LoVo (cell line): ENCODE results near the gene CALCB.

Experiments used
- DNase-seq: peaks from one replicate; pipeline ENCODE4 v3.0.0-alpha.2; 2016; ENCODE audit warnings: low spot score

The CALCB gene

DNA sequence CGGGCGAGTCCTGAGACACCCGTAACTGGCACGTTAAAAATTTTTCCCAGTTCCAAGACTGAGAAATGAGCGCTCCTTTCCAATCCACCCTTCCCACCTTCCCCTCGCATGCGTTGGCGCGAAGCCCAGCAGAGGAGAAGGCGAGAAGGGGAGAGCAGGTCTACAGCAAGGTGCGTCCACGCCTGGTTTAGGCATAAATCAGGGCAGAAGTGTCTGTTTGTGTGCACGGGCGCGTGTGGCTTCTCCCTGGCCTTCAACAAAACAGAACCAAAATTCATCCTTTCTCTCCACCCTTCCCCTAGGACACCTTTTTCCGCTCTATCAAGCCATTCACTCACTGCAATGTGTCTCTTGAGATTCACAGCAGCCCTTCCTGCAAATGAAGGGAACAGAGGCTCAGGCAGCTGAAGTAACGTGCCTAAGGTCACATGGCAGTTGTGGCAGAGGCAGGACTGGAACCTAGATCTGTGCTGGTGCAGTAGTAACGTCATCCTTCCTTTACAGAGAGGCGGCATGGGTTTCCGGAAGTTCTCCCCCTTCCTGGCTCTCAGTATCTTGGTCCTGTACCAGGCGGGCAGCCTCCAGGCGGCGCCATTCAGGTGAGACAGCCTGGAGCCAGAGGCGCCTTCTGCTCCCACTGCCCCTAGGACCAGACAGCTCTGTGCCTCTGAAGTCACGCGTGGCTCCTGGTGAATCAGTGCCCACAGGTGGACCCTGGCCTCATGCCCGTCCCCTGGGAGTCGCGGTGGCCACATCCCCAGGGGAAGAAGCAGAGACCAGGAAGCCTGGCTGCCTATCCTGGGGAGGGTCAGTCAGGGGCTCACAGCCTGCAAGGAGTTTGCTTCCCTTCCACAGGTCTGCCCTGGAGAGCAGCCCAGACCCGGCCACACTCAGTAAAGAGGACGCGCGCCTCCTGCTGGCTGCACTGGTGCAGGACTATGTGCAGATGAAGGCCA lies 1.1 kb downstream of the CALCB start:
- peak; percentile 63 for DNase-seq

DNA sequence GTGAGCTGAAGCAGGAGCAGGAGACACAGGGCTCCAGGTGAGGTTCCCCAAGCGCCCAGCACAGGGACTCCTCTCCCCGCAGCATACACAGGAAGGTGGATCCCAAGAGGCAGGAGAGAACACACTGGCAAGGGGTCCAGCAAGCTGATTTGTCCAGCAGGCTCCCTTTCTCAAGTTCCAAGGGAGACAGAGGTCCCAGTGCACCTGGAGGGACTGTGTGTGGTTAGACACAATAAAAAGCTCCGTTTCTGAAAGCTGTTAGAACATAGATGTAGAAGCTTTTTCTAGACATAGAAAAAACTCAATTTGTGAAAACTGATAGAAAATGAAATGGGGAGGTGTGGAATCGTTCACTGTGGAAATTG lies 1.8 kb downstream of the CALCB start:
- DNase-seq, result no peak

DNA sequence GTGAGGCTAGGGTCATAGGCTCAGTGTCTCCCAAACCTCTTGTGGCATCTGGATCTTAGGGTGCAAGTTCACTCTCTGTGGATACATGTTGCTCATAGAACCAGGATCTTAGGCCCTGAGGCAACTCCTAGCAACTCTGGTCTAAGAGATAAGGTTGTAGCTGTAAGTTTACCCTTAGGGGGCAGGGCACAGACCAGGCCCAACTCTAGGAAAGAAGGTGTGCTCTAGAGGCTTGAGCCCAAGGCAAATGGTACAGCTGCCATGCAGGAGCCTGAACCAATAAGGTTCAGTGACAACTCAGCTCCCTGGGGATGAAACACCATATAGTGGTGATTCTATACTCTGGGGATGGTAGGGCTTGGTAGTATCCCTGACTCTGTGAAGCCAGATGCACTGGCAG lies 17.8 kb downstream of the CALCB start:
- DNase-seq, result no peak

DNA sequence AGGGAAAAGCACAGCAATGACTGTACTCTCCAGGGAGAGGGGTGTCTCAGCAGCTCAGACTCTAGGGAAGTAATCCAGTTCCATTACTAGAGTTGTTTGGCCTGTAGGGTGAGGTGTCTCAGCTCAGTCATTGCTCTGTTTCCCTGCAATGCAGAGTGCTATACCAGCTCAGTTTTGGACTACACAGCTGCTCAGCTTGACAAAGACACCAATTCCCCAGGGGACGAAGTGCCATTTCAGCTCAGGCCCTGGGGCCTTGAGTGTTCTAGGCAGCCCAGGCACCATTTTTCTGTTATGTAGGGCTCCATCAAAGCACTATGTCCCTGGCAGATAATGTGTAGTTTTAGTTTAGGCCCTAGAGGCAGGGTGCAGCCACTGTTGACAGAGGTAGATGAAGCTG lies 18.2 kb downstream of the CALCB start:
- DNase-seq, result no peak

DNA sequence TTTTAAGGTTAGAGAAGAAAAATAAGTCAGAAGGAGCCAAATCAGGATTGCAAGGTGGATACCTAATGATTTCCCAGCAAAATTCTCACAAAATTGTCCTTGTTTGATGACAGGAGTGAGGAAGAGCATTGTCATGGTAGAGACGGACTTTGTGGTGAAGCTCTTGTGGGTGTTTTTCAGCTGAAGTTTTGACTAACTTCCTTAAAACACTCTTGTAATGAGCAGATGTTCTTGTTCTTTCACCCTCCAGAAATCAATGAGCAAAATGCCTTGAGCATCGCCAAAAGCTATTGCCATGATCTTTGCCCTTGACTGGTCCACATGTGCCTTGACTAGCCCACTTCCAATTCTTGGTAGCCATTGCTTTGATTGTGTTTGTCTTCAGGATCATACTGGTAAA lies 20.0 kb downstream of the CALCB start:
- DNase-seq, result no peak

DNA sequence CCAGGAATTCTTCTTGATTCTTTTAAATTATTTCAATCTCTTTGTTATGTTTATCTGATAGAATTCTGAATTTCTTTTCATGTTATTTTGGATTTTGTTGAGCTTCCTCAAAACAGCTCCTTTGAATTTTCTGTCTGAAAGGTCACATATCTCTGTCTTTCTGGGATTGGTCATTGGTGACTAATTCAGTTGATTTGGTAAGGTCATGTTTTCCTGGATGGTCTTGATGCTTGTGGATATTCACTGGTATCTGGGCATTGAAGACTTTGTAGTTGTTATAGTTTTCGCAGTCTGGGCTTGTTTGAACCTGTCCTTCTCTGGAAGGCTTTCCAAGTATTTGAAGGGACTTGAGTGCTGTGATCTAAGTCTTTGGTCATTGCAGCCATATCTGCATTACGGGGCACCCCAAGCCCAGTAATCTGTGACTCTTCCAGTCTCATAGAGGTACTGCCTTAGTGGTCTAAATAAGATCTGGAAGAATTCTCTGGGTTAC lies 22.4 kb downstream of the CALCB start:
- no peak for DNase-seq

DNA sequence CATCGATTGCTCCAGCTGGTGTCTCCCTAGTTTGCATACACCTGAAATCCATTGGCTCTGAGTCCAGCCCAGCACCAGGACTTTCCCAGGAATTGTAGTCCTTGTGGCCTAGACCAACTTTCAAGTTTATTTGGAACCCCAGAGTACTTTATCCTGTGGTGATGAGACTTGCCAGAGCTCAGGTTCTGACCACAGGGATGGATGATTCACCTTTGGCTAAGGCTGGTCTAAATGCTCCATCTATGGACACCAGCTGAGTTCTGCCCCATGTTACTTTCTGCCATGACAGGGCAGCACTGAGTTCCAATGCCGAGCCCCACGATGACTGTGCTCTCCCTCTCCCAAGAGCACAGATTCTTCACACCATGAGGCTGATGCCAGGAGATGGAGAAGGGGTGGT lies 24.0 kb downstream of the CALCB start:
- DNase-seq, result no peak

DNA sequence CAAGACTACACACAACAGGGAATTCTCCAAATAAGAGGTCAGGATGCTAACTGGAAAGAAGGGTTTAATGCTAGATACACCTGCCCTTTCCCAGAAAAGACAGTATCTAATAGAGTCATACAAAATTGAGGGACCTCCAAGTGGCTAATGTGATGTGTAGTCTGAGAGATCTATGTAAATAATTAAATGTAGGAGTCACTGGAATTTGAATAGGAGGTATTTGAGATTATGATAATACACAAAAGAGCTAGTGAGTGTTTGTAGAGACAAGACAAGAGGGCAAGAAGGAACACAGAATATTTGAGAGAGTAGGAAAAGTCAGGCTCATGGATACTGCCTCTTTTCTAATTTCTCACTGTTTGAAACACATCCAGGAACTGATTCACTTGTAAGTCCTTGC lies 25.9 kb downstream of the CALCB start:
- no peak for DNase-seq

DNA sequence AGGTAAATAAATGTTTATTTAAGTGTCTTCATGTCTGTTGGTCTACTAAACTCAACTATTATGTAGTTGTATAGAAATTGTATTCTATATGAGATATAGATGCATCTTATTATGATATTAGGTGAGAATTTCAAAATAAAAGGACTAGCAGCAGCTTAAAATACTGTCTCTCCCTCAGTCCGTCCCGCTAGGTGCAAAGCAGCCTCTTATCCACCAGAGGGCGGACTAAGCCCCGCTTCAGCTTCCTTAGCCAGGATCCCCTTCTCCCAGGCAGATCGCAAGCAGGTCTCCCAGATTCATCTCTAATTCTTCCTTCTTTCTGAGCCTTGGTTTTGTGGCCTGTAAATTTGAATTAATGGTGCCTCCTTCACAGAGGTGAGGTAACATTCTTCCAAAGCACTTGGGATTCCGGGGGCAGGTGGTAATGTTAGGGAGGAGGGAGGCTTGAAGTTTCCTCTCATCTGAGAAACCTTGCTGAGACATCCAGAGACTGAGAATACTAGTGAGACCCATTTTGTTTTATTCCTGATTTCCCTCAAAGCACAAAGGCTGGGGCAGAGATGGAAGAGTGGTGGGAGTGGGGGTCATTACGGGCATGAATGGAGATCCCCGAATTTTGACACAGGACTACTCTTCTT lies 27.8 kb downstream of the CALCB start:
- DNase-seq, result peak; percentile 73

DNA sequence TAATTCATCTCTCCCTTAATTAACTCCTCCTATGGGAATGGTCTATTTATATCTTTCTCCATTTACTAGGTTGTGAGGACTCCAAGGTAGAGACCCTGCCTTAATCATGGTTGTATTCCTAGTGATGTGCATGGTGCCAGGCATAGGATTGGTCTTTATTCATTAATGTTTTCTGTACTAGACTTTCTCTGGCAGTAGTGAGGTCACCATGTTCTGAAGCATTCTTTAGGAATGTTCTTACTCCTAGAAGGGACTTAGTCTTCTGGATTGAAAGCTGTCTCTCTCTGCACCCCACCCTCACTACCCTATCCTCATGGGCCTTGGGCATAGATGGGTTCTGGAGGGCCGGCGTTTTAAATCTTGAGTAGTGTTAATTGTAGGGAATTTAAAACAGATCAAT lies 30.8 kb downstream of the CALCB start:
- no peak for DNase-seq

DNA sequence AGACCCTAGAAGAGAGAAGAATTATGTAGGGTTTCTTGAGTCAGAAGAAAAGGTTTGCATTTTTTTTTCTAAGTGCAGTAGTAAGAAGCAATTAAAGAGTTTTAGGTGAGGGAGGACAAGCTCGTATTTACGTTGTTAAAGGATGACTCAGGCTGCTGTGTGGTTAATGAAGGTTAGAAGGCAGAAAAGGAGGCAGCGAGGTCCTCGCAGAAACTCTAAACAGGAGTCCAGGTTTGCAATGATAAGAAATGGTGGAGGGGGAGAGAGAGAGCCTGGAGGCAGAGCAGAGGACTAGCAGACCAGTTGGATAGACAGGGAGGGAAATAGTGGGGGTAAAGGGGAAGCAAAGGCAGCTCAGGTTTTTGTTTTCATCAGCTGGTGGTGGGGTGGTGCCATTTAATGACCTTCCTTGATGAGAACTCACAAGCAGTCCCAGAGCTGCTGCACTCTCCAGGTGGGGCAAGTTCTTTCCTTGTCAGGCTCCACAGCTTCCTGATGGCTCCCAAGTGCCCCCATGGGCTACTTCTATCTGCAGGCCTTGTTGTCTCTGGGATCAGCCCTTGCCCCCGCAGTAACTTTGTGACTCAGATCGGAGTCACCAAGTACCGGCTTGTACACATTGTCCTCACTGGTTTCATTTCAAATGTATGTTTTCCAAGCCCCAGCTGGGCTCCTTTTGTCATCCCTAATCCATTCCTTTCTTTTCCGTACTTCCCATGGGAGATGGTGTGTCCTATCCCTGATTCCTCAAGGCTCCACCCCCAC lies 33.0 kb downstream of the CALCB start:
- peak; percentile 55 for DNase-seq

DNA sequence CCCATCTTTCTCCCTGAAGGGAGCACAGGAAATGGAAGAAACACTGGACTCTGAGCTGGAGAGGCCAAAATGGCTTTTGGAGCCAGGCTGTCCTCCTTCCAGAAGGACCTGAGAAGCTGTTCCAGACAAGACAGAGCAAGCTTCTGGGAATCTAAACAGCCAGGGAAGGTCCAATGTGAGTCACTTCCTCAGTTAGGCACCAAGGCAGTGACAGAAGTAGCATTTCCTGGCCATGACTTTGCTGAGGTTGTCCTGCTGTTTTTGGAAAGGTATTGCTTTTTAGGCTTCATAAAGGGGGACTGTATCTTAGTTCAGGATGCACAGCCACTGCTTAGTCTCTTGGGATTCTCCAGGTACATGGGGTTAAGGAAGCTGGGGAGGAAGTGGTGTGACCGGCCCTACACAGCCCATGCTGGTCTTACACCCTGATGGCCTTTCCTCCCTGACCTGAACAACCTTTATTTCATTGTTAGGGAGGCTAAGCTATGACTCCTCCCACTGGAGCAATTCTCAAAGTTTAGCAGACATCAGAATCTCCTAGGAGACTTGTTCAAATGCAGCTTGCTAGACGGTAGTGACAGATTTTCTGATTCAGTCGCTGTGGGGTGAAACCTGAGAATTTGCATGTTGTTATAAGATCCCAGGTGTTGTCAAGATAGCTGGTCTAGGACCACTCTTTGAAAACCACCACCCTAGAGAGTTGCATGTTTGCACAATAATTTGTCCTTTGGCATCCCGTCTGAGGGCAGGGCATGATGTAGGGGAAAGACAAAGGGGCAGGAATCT lies 34.5 kb downstream of the CALCB start:
- no peak for DNase-seq

DNA sequence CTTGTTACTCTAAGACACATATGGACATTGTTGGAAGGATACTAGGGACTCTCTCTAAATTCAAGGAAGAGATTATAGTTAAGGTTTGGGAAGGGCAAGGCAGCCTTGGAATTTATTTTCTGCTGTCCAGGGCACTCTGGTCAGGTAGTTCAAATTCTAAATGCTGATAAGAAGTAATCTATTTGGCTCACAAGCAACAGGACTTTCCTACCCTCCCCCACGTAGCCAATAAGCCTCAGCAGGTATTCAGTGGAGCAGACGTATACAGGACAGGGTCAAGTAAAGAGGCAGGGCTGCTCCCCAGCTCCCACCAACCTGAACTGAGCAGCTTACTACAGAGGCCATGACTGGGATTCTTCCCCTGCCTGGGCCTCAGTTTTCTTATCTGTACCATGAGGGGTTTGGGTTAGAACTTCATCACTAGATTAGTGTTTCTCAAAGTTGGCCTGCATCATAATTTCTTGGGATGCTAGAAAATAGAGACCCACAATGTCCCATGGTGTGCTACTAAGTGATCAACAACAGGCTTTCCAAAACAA lies 35.3 kb downstream of the CALCB start:
- DNase-seq, result no peak

DNA sequence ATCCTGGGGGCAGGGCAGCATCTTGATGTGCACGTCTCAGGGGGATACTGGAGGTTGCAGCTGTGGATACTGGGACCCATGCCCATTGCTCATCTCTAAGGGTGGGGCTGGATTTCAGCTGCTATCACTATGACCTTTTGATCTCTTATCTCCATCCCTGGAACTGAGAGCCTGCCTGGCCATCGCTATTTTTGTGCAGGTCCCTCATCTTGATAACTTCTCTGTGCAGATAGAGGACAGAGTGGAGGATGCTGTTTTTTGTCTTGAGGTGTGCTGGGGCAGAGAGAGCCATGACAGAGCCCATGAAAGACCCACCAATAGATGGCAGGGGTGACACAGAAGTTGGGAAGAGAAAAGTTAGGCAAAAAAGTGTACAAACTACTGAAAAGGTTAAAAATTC lies 36.2 kb downstream of the CALCB start:
- DNase-seq, result no peak

DNA sequence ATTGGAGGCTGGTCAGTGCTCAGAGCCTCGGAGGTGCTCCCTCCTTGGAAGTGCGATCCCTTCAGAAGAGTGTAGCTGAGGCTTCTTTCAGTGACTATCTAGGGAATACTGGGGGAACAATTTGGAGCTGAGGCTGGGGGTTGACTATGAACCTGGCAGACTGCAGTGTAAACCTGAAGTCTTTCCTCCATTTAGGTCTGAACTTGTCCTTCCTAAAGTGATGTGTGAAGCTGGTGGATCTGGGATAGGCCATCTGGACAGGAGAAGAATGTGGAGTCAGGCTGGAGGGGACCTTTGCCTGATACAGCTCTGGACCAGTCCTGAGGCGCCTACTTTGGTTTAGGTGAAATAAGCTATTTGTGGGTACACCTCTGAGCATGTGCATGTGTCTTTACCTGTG lies 37.8 kb downstream of the CALCB start:
- DNase-seq, result no peak

DNA sequence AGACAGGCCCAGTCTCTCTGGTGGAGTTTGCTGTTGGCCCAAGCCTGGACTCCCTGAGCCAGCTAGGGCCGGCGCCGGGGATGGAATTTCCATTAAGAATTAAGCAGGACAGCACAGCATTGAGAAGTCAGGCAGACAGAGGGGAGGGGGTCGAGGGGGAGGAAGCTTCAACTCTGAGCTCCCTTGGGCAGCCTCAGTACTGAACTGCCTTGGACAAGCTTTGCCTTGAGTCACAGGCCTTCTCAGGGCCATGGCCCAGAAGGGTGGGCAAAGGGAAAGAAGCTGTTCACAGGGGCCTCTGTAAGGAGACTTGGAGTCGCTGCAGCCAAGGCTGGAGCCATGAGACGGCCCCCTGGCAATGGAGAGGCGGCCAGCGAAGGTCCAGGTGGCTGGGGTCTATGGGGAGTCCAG lies 38.7 kb downstream of the CALCB start:
- DNase-seq, result no peak

DNA sequence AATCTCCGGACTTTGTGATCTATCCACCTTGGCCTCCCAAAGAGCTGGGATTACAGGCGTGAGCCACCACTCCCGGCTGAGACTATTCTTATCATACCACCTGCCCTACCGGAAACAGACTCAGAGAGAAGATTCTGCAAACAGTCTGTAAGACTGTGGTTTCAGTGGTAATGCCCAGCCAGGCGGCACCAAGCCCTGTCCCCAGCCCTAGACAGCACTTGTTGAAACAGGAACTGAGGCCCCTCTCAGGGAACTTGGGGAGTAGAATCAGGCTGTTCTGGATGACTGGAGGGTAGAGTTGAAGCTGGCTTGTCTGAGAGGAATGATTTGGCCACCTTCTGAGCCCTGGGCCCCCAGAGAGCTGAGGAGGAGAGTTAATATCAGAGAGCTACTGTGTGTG lies 40.0 kb downstream of the CALCB start:
- DNase-seq, result no peak

DNA sequence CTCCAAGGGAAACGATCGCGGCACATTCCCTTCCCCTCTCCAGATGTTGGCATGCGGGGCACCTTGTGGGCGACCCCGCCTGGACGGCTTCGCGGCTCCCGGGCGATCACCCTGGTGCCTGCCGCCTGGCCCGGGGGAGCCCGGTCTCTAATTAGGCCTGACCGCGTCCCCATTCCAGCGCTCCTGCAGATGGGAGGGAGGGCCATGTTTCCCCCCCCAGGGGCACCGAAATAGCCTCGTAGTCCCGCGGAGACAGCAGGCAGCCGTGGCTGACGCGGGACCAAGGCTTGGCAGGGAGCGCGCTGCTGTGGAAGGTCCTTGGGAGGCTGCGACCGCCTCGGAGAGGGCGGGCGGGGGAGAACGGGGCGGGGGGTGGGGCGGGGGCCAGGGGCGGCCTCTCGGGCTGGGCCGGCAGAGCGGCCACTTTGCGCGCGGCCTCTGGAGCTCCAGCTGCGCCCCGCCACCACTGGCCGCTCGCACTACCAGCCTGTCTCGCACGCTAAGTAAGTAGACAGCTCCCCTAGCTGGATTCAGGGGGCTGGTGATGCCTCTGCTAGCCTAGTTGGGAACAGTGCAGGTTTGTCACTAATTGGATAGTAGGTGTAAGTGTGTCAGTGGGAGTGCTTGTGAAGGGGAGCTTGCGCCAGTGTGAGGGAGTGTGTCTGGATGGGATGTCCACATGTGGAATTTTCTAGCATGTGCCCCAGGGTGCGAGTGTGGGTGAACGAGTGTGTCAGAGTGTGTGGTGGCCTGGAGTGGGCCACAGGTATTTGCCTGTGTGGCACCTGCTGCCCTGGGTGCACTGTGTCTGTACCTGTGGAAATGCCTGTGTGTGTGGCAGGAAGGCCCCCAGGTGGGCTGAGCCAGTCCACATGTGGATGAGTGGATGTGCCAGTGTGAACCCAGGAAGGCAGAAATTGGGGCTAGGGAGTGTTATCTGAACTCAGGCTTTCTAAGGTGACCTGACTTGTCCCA lies 41.4 kb downstream of the CALCB start, which contains the start of gene INSC:
TSS of gene INSC (plus strand) at position 423 of the 975 bp plus-strand sequence. CDS start 34,252 bp downstream, outside the sequence.
- DNase-seq, result no peak

DNA sequence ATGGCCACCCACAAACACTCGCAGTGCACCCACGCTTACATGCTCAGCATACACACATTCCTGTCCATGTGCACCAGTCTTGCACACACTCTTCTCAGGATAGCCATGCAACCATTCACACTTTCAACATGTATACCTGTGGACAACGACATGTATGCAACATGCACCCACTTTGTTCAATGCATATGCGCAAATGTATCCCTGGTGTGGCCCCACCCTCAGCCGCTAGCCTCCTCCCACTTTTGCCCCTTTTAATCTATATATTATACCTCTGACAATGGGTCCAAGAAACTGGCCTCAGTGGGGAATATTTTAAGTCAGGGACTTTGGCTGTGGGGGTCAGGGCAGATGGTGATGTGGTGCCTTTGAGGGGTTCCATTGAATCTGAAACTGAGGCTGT lies 42.3 kb downstream of the CALCB start:
- DNase-seq, result no peak

DNA sequence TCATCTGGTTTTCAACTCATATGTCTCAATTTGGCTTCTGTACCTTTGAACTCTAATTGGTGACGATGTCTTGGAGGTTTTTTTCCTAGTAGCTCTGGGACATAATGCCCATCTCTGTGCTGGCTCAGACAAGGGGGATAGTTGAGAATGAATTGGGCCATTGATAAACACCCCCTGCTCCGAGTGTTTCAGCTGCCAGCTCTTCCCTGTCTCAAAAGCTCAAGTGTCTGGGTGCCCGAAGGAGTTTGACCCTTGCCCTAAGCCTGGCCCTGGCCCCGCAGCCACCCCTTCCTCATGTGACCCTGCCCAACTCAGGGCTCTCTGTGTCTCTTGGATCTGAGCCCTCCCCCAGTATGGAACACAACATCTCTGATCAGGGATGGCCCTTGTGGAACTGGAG lies 44.4 kb downstream of the CALCB start:
- no peak for DNase-seq
